GM12864 (cell line): ENCODE results near the gene GSG1L.

Experiments used
- DNase-seq: peaks from one replicate; pipeline ENCODE4 v3.0.0-alpha.2; 2011; ENCODE audit warnings: low read depth
- H3K4me3 ChIP-seq: 2 replicates; pipeline ENCODE4 v1.5.1; 2011; ENCODE audit warnings: mild to moderate bottlenecking, low read depth, low read length, control low read depth
- CTCF ChIP-seq: IDR thresholded peaks from 2 replicates; pipeline ENCODE4 v1.5.1; 2011; ENCODE audit warnings: low read depth, mild to moderate bottlenecking, moderate library complexity, low read length, control low read depth, inconsistent platforms; ENCODE audit errors: missing control alignments

The GSG1L gene

GRCh38 chr16:27822529-27822928, 241.0 kb downstream of the GSG1L start:
- TF ChIP-seq CTCF, result no peak
- no peak overlapping the region for H3K4me3 ChIP-seq

GRCh38 chr16:27820646-27821345, 242.7 kb downstream of the GSG1L start:
- no peak for TF ChIP-seq CTCF
- H3K4me3 ChIP-seq, result no peak overlapping the region
- no peak for DNase-seq

More at GRCh38 chr16:27822529-27822928, 241.0 kb downstream of the GSG1L start:
- DNase-seq, result no peak

- no peak overlapping the region for H3K4me3 ChIP-seq
- no peak for TF ChIP-seq CTCF
- DNase-seq, result no peak
These were observed 243.5 kb downstream of the GSG1L start for GRCh38 chr16:27819881-27820610.

- TF ChIP-seq CTCF, result no peak
- no peak overlapping the region for H3K4me3 ChIP-seq
- DNase-seq, result no peak
These were observed 244.2 kb downstream of the GSG1L start for GRCh38 chr16:27819356-27819755.

- no peak for TF ChIP-seq CTCF
- DNase-seq, result no peak
- H3K4me3 ChIP-seq, result no peak overlapping the region
These were observed 245.3 kb downstream of the GSG1L start for GRCh38 chr16:27818246-27818645.

- TF ChIP-seq CTCF, result no peak
- no peak overlapping the region for H3K4me3 ChIP-seq
- DNase-seq, result no peak
These were observed 246.5 kb downstream of the GSG1L start for GRCh38 chr16:27817038-27817437.
